Smooth muscle cell (in vitro differentiated cells): Measurements from ENCODE around the gene P2RX3. TPM values are rescaled to one million over a fixed set of nuclear protein-coding genes. Genes with fewer than 3 reads are reported as not detected.
A peak's percentile ranks its signal among the peaks of the same experiment; 100 is the strongest.

Experiments
- DNase-seq: peaks from one replicate; lab custom pipeline; 2025; ENCODE audit not compliant: unreplicated experiment; lab: John Stamatoyannopoulos, UW
- H2AFZ ChIP-seq: fragments of 200-600 bp; sonication (generic); 2 replicates; pipeline ENCODE4 v1.6.0; 2016; ENCODE audit warnings: antibody characterized with exemption, low read depth, mild to moderate bottlenecking
- H3F3A ChIP-seq: fragments of 200-600 bp; sonication (generic); 2 replicates; pipeline ENCODE4 v1.6.0; 2017; ENCODE audit warnings: antibody characterized with exemption, low read depth
- H3K27ac ChIP-seq: fragments of 200-600 bp; sonication (generic); 2 replicates; pipeline ENCODE4 v1.5.1; 2016; ENCODE audit warnings: low read depth, mild to moderate bottlenecking
- H3K27me3 ChIP-seq: fragments of 200-600 bp; sonication (generic); 2 replicates; pipeline ENCODE4 v1.6.1; 2016; ENCODE audit warnings: low read depth, mild to moderate bottlenecking
- H3K36me3 ChIP-seq: fragments of 200-600 bp; sonication (generic); 2 replicates; pipeline ENCODE4 v1.5.1; 2016; ENCODE audit warnings: low read depth
- H3K4me1 ChIP-seq: fragments of 200-600 bp; sonication (generic); 2 replicates; pipeline ENCODE4 v1.5.1; 2016; ENCODE audit warnings: low read depth
- H3K4me2 ChIP-seq: fragments of 200-600 bp; sonication (generic); 2 replicates; pipeline ENCODE4 v1.6.0; 2016; ENCODE audit warnings: mild to moderate bottlenecking
- H3K4me3 ChIP-seq: fragments of 200-600 bp; sonication (generic); 2 replicates; pipeline ENCODE4 v1.5.1; 2016; ENCODE audit warnings: mild to moderate bottlenecking
- H3K79me2 ChIP-seq: fragments of 200-600 bp; sonication (generic); 2 replicates; pipeline ENCODE4 v1.6.0; 2016; ENCODE audit warnings: low read depth, mild to moderate bottlenecking
- H3K9ac ChIP-seq: fragments of 200-600 bp; sonication (generic); 2 replicates; pipeline ENCODE4 v1.6.0; 2016; ENCODE audit warnings: low read depth
- H3K9me3 ChIP-seq: fragments of 200-600 bp; sonication (generic); replicated peaks from 2 replicates; pipeline ENCODE4 v1.5.1; 2016; ENCODE audit warnings: low read depth
- H4K20me1 ChIP-seq: fragments of 200-600 bp; sonication (generic); 2 replicates; pipeline ENCODE4 v1.6.0; 2016; ENCODE audit warnings: low read depth
- CTCF ChIP-seq: fragments of 200-600 bp; sonication (generic); IDR thresholded peaks from 2 replicates; pipeline ENCODE4 v1.5.1; 2017; ENCODE audit warnings: borderline replicate concordance, mild to moderate bottlenecking, antibody characterized with exemption; ENCODE audit not compliant: insufficient read depth, poor library complexity, severe bottlenecking
- WGBS: methylation state at CpG from one replicate; pipeline ENCODE4 v1.1.7; 2016; ENCODE audit warnings: low lambda C conversion rate; 5-methylcytosine and 5-hydroxymethylcytosine counted together
- polyA plus RNA-seq: library from polyadenylated mRNA; unstranded; fragments of >200 nt; fragmentation: Nextera tagmentation; extraction: Ambion mirVana; gene quantifications from 2 replicates; pipeline ENCODE4 v1.2.1, GENCODE V29; 2016
- total RNA-seq: library from RNA; depleted of rRNA; stranded (reverse); fragments of >200 nt; gene quantifications from 2 replicates; pipeline ENCODE4 v1.2.3, GENCODE V29; 2014

The P2RX3 gene
- total and polyA plus RNA-seq, 2 experiments from 2014 or later: 0.19 TPM; not detected in 1

- WGBS: 26% methylated on average over 9 of the region's 26 CpGs
- Histone ChIP-seq H3K27me3 (peaks cover 8% of the 10 kb centered on the region), H3K79me2 (no peaks in the 10 kb centered on the region), H3K9me3 (no peaks in the 10 kb centered on the region), H3K4me3 (no peak overlapping the region), H2AFZ (no peak overlapping the region), H3K27ac (no peak overlapping the region), H3K9ac (no peak overlapping the region), H3K4me2 (peak overlapping the region; percentile 43), H4K20me1 (no peaks in the 10 kb centered on the region), H3K36me3 (no peaks in the 10 kb centered on the region), H3K4me1 (no peaks in the 10 kb centered on the region), H3F3A (peaks cover 11% of the 10 kb centered on the region)
- TF ChIP-seq CTCF: no peak
- DNase-seq: no peak
Measured at GRCh38 chr11:57376095-57377090, 38.2 kb downstream of the P2RX3 start.

DNA sequence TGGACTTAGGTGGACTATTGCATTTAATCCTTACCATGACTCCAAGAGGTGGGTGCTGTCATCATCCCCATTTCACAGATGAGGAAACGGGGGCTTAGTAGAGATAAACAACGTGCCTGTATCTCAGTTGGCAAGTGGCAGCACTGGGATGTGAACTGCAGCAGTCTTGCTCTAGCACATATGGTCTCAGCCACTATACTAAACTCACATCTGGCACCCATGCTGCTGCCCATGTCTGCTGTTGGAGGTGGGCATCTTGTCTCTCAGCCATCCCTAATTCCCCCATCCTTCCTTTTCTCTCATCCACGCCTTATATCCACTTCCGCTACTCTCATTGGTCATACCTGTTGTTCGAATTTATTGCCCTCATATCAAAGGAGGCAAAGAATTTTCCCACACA lies 39.0 kb downstream of the P2RX3 start:
- Histone ChIP-seq H3K9me3 (no peaks in the 10 kb centered on the region), H3F3A (peaks cover 10% of the 10 kb centered on the region), H3K9ac (no peak overlapping the region), H3K4me1 (no peaks in the 10 kb centered on the region), H3K27me3 (peaks cover 8% of the 10 kb centered on the region), H3K79me2 (no peaks in the 10 kb centered on the region), H3K4me2 (no peak overlapping the region), H2AFZ (no peak overlapping the region), H3K4me3 (no peak overlapping the region), H4K20me1 (no peaks in the 10 kb centered on the region), H3K36me3 (no peaks in the 10 kb centered on the region), H3K27ac (no peak overlapping the region)
- 50% methylated on average over 5 of the region's 5 CpGs for WGBS
- DNase-seq: no peak
- TF ChIP-seq CTCF: no peak

DNA sequence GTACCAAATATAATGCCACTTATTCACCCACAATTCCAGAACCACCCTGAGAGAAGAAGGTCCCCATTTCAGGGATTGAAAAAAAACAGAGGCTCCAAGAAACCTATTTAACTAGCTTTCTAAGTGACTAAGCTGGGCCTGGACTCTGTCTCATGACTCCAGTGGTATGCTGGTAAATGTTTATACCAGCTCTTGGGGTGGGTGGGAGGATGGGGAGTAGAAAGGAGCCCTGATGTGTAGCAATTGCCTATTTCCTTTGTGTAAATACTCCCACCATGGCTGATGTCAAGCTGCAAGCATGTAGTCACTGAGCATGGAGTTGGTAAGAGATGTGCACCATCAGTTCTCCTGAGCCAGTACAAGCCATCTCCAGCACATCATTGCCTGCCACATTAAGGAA lies 40.0 kb downstream of the P2RX3 start:
- Histone ChIP-seq H4K20me1 (no peaks in the 10 kb centered on the region), H3K9ac (no peak overlapping the region), H2AFZ (no peak overlapping the region), H3K36me3 (no peaks in the 10 kb centered on the region), H3K9me3 (no peaks in the 10 kb centered on the region), H3F3A (peaks cover 6% of the 10 kb centered on the region), H3K79me2 (no peaks in the 10 kb centered on the region), H3K4me2 (peak overlapping the region; percentile 31), H3K27me3 (peaks cover 14% of the 10 kb centered on the region), H3K4me3 (no peak overlapping the region), H3K27ac (no peak overlapping the region), H3K4me1 (no peaks in the 10 kb centered on the region)
- TF ChIP-seq CTCF: no peak
- no peak for DNase-seq
